VCaP (cell line): ENCODE data around the gene SHLD1.

Source experiments
- H3K27ac ChIP-seq: fragments of 450-650 bp; 2 replicates; pipeline ENCODE4 v1.5.1; 2017
- TF ChIP-seq, protein P1 (sequence below): fragments of 450-650 bp; conservative IDR thresholded peaks from 2 replicates; pipeline ENCODE4 v1.5.1; 2017; ENCODE audit warnings: mild to moderate bottlenecking, moderate library complexity

SHLD1 gene

DNA sequence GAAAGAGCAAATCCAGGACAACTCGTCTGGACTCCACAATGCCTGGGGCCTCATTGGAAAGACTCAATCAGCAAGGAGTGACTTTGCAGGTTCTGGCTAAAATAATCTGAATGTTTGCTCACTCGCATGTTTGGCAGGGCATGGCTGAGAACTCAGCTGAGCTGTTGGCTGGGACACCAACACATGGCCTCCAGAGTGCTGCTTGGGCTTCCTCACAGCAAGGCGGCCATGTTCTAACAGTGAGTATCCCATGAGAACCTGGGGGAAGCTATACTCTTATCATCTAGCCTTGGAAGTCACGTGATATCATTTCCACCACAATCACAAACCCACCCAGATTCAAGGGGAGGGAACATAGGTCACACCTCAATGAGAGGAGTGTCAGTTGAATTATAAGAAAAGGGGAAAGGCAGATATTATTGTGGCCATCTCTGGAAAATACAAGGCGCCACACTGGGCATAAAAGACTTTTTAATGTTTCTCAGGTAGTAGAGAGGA, 23.1 kb upstream of the SHLD1 start:
- TF ChIP-seq, protein P1, sequence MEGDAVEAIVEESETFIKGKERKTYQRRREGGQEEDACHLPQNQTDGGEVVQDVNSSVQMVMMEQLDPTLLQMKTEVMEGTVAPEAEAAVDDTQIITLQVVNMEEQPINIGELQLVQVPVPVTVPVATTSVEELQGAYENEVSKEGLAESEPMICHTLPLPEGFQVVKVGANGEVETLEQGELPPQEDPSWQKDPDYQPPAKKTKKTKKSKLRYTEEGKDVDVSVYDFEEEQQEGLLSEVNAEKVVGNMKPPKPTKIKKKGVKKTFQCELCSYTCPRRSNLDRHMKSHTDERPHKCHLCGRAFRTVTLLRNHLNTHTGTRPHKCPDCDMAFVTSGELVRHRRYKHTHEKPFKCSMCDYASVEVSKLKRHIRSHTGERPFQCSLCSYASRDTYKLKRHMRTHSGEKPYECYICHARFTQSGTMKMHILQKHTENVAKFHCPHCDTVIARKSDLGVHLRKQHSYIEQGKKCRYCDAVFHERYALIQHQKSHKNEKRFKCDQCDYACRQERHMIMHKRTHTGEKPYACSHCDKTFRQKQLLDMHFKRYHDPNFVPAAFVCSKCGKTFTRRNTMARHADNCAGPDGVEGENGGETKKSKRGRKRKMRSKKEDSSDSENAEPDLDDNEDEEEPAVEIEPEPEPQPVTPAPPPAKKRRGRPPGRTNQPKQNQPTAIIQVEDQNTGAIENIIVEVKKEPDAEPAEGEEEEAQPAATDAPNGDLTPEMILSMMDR = no peak
- no peak overlapping the region for H3K27ac ChIP-seq

DNA sequence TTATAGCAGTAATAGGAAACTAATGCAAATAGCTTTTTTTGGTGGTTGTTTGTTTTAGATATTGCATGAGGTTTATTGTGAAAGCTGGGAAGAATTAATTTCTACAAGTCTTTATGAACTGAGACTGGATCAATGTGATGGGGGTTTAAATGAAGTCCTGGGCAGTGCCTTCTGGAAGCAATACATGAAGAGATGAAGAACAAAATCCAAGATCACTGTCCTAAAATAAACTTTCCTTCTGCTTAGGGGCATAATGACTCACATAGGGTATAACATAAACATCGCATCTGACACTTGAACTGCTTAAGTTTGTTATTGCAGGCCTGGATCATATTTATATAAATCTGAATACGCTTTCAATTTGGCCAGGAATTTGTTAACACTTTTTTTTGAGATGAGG, 20.9 kb upstream of the SHLD1 start:
- H3K27ac ChIP-seq = no peak overlapping the region

GRCh38 chr20:5730131-5730530, 20.1 kb upstream of the SHLD1 start:
- TF ChIP-seq, protein P1 = no peak
- no peak overlapping the region for H3K27ac ChIP-seq

More for the DNA sequence above, 20.9 kb upstream of the SHLD1 start:
- TF ChIP-seq, protein P1 = no peak

DNA sequence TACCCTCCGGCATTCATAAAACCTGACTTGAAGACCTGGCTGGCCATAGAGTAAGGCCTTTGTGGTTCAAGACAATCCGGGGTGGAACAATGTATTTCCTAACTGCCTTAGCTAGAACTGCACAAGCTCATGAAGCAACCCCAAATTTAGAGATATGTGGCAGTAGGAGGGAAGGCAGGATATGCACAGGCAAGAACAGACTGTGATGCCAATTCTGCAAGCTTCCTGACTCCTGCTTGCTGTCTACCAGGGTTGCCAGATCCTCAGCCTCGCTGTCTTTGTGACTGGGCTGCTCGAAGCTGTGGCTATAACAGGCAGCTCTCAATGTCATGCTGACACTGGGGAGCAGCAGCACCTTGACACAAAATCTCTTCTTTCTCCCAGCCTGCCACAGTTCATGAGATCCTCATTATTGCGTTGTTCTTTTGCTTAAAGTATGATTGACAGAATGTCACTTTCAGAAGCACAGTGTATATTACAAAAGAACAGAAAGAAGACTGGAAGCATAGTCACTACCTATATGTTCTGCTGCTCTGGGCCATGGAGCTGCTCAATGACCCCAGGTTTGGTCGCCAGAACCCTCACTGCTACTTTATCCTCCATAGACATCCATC, 18.3 kb upstream of the SHLD1 start:
- no peak overlapping the region for H3K27ac ChIP-seq
- TF ChIP-seq, protein P1 = no peak

GRCh38 chr20:5734602-5735001, 15.6 kb upstream of the SHLD1 start:
- TF ChIP-seq, protein P1 = no peak
- H3K27ac ChIP-seq = no peak overlapping the region

GRCh38 chr20:5735845-5736510, 14.2 kb upstream of the SHLD1 start:
- H3K27ac ChIP-seq = no peak overlapping the region
- TF ChIP-seq, protein P1 = no peak

GRCh38 chr20:5737619-5737953, 12.6 kb upstream of the SHLD1 start:
- H3K27ac ChIP-seq = no peak overlapping the region
- TF ChIP-seq, protein P1 = no peak
